ENCODE data around the gene STKLD1. TPM values are rescaled to one million over a fixed set of nuclear protein-coding genes. Genes with fewer than 3 reads are reported as not detected.

Gene STKLD1
- total and polyA plus RNA-seq, 5 donors from 2014 or later: 0.09 to 0.86 (median 0.18) TPM

DNA sequence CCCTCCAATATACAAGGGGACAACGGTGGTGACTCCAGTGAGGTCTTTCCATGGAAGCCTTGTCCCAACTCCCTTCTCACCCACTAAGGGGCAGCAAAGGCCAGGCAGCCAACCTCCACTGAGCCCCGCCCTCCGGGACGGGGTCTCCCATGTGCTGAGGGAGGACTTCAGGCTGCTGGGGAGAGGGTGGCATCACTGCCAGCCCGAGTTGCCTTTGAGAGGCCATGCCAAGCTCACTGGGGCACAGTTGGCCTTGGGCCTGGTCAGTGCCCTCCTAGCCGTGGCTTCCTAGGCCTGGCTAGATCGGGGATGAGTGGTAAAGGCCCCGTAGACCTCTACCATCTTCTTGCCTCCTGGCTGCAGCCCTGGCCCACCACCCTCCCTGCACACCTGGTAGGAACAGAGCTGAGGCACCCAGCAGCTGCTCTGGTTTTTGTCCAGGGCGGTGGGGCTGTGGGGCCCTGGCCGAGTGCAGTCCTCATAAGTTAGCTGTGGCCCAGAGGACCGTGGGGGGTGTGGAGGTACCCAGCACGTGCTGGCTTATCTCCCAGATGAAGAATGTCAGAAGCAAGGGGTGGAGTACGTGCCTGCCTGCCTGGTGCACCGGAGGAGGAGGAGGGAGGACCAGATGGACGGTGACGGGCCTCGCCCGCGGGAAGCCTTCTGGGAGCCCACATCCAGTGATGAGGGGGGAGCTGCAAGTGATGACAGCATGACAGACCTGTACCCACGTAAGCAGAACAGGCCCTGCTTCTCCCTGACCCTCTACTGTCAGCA lies 16.6 kb upstream of the STKLD1 start:
- DNase-seq: no peak
- peaks cover 32% of the 10 kb centered on the region for H3K4me1 ChIP-seq (ENCODE audit: control insufficient read depth, insufficient read depth, low read length, poor library complexity, severe bottlenecking)
- peaks cover 33% of the 10 kb centered on the region for H3K36me3 Mint-ChIP-seq
- H3K27ac ChIP-seq (ENCODE audit: insufficient read depth, low read length, poor library complexity, severe bottlenecking): peak overlapping the region; percentile 23
- H3K27me3 Mint-ChIP-seq: no peaks in the 10 kb centered on the region
- H3K9me3 Mint-ChIP-seq: no peaks in the 10 kb centered on the region
- no peaks in the 10 kb centered on the region for H3K9me3 ChIP-seq (ENCODE audit: control insufficient read depth in 2 of 2, low read length in 2 of 2)
- no peak for ATAC-seq (ENCODE audit: low read depth in 2 of 2)
- H3K27me3 ChIP-seq (ENCODE audit: control insufficient read depth, insufficient read depth, low read length): no peaks in the 10 kb centered on the region
- no peak overlapping the region for H3K4me3 ChIP-seq (ENCODE audit: low read depth, low read length)
- peak overlapping the region in 2 of 3 donors; percentile 79 to 93 for H3K27ac Mint-ChIP-seq
- H3K36me3 ChIP-seq (ENCODE audit: control insufficient read depth, insufficient read depth, low read length): peaks cover 45% of the 10 kb centered on the region
- H3K4me3 Mint-ChIP-seq: peak overlapping the region in 3 of 4 donors; percentile 38 to 63 (median 53)
- H3K4me1 Mint-ChIP-seq: peaks cover 0 to 30% (median 22%) of the 10 kb centered on the region in 4 donors

- Histone ChIP-seq H3K4me1 (ENCODE audit: control insufficient read depth, insufficient read depth, low read length, poor library complexity, severe bottlenecking) (peaks cover 27% of the 10 kb centered on the region), H3K4me3 (ENCODE audit: low read depth, low read length) (no peak overlapping the region), H3K9me3 (ENCODE audit: control insufficient read depth in 2 of 2, low read length in 2 of 2) (no peaks in the 10 kb centered on the region), H3K27me3 (ENCODE audit: control insufficient read depth, insufficient read depth, low read length) (no peaks in the 10 kb centered on the region), H3K36me3 (ENCODE audit: control insufficient read depth, insufficient read depth, low read length) (peaks cover 56% of the 10 kb centered on the region), H3K27ac (ENCODE audit: insufficient read depth, low read length, poor library complexity, severe bottlenecking) (peak overlapping the region; percentile 33)
- Mint-ChIP-seq H3K36me3 (peaks cover 33% of the 10 kb centered on the region), H3K27me3 (no peaks in the 10 kb centered on the region), H3K9me3 (no peaks in the 10 kb centered on the region), H3K27ac (peak overlapping the region in 2 of 3 donors; percentile 32 to 68), H3K4me3 (peak overlapping the region in 3 of 4 donors; percentile 22 to 73 (median 73)), H3K4me1 (peaks cover 0 to 24% (median 21%) of the 10 kb centered on the region in 4 donors)
- ATAC-seq (ENCODE audit: low read depth in 2 of 2) (no peak), DNase-seq (no peak)
These were observed 15.5 kb upstream of the STKLD1 start for GRCh38 chr9:133360400-133361393.

DNA sequence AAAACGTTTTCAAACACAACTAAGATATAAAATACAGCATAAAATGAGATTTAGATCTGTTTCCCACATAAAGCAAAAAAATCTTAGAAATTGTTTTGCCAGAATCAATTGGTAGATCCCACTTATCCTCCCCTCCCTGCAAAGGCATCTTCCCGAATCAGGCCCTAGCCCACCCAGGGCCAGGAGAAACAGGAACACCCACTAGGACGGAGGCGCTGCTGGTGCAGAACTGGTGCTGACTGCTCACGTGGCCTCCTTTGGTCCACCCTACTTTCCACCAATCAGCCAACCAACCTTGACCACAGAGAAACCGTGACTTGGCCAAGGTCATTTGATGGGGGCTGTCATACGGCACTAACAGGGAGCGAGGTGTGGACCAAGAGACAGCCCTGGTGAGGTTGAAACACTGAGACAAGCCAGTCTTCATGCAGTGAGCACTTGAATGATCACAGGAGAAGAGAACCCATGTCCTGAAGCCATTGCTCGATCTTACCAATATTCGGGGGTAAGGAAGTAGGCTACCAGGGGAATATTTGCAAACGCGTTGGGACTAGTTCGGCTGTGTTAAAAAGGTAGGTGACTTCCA lies 14.6 kb upstream of the STKLD1 start:
- peaks cover 39% of the 10 kb centered on the region for H3K36me3 Mint-ChIP-seq
- DNase-seq (no peak), ATAC-seq (ENCODE audit: low read depth in 2 of 2) (no peak)
- peak overlapping the region in 1 of 3 donors; percentile 68 for H3K27ac Mint-ChIP-seq
- no peaks in the 10 kb centered on the region for H3K27me3 Mint-ChIP-seq
- no peak overlapping the region for H3K27ac ChIP-seq (ENCODE audit: insufficient read depth, low read length, poor library complexity, severe bottlenecking)
- peaks cover 0 to 28% (median 25%) of the 10 kb centered on the region in 4 donors for H3K4me1 Mint-ChIP-seq
- no peaks in the 10 kb centered on the region for H3K27me3 ChIP-seq (ENCODE audit: control insufficient read depth, insufficient read depth, low read length)
- H3K36me3 ChIP-seq (ENCODE audit: control insufficient read depth, insufficient read depth, low read length): peaks cover 65% of the 10 kb centered on the region
- H3K4me3 Mint-ChIP-seq: peak overlapping the region in 1 of 4 donors; percentile 73
- H3K4me3 ChIP-seq (ENCODE audit: low read depth, low read length): no peak overlapping the region
- no peaks in the 10 kb centered on the region for H3K9me3 Mint-ChIP-seq
- peaks cover 24% of the 10 kb centered on the region for H3K4me1 ChIP-seq (ENCODE audit: control insufficient read depth, insufficient read depth, low read length, poor library complexity, severe bottlenecking)
- no peaks in the 10 kb centered on the region for H3K9me3 ChIP-seq (ENCODE audit: control insufficient read depth in 2 of 2, low read length in 2 of 2)

- DNase-seq: no peak
- no peaks in the 10 kb centered on the region for H3K27me3 ChIP-seq (ENCODE audit: control insufficient read depth, insufficient read depth, low read length)
- peaks cover 0 to 30% (median 25%) of the 10 kb centered on the region in 4 donors for H3K4me1 Mint-ChIP-seq
These were observed 13.7 kb upstream of the STKLD1 start for GRCh38 chr9:133362359-133363044.

DNA sequence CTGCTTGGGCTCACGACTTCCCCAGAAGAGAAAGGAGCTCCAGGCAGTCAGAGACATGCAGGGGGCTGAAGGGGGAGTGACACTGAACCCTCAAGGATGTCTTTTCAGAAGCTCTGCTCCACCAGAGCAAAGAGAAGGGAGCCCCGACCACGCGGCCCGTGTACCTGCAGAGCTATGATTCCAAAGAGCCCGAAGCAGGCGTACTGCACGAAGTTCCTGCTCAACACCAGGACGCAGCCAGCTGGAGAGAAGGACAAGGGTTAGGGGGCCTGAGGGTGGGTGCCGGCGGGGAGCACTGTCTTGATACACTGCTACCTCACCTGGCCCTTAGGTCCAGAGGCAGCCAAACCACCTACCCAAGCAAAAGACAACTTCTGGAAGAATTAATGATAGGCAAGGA lies 9.7 kb upstream of the STKLD1 start:
- Histone ChIP-seq H3K4me3 (ENCODE audit: low read depth, low read length) (no peak overlapping the region), H3K36me3 (ENCODE audit: control insufficient read depth, insufficient read depth, low read length) (peaks cover 54% of the 10 kb centered on the region), H3K4me1 (ENCODE audit: control insufficient read depth, insufficient read depth, low read length, poor library complexity, severe bottlenecking) (peaks cover 48% of the 10 kb centered on the region), H3K9me3 (ENCODE audit: control insufficient read depth in 2 of 2, low read length in 2 of 2) (no peaks in the 10 kb centered on the region), H3K27ac (ENCODE audit: insufficient read depth, low read length, poor library complexity, severe bottlenecking) (no peak overlapping the region), H3K27me3 (ENCODE audit: control insufficient read depth, insufficient read depth, low read length) (no peaks in the 10 kb centered on the region)
- peaks cover 37% of the 10 kb centered on the region for H3K36me3 Mint-ChIP-seq
- H3K4me1 Mint-ChIP-seq: peaks cover 14 to 53% (median 41%) of the 10 kb centered on the region in 4 donors
- ATAC-seq (ENCODE audit: low read depth in 2 of 2) (no peak), DNase-seq (no peak)
- no peaks in the 10 kb centered on the region for H3K27me3 Mint-ChIP-seq
- H3K9me3 Mint-ChIP-seq: no peaks in the 10 kb centered on the region
- no peak overlapping the region for H3K27ac Mint-ChIP-seq
- H3K4me3 Mint-ChIP-seq: peak overlapping the region in 1 of 4 donors; percentile 22

More at GRCh38 chr9:133362359-133363044, 13.7 kb upstream of the STKLD1 start:
- no peak overlapping the region for H3K27ac ChIP-seq (ENCODE audit: insufficient read depth, low read length, poor library complexity, severe bottlenecking)
- Mint-ChIP-seq H3K9me3 (no peaks in the 10 kb centered on the region), H3K36me3 (peaks cover 39% of the 10 kb centered on the region), H3K27me3 (no peaks in the 10 kb centered on the region), H3K27ac (no peak overlapping the region), H3K4me3 (peak overlapping the region in 1 of 4 donors; percentile 73)
- peaks cover 73% of the 10 kb centered on the region for H3K36me3 ChIP-seq (ENCODE audit: control insufficient read depth, insufficient read depth, low read length)
- no peak overlapping the region for H3K4me3 ChIP-seq (ENCODE audit: low read depth, low read length)
- no peaks in the 10 kb centered on the region for H3K9me3 ChIP-seq (ENCODE audit: control insufficient read depth in 2 of 2, low read length in 2 of 2)
- ATAC-seq (ENCODE audit: low read depth in 2 of 2): no peak
- H3K4me1 ChIP-seq (ENCODE audit: control insufficient read depth, insufficient read depth, low read length, poor library complexity, severe bottlenecking): peaks cover 23% of the 10 kb centered on the region

GRCh38 chr9:133367221-133367620 lies 8.9 kb upstream of the STKLD1 start:
- H3K36me3 ChIP-seq (ENCODE audit: control insufficient read depth, insufficient read depth, low read length): peaks cover 46% of the 10 kb centered on the region
- Mint-ChIP-seq H3K27ac (peak overlapping the region in 1 of 3 donors; percentile 43), H3K36me3 (peaks cover 30% of the 10 kb centered on the region), H3K27me3 (no peaks in the 10 kb centered on the region), H3K4me3 (peak overlapping the region in 1 of 4 donors; percentile 46), H3K4me1 (peaks cover 14 to 61% (median 45%) of the 10 kb centered on the region in 4 donors), H3K9me3 (no peaks in the 10 kb centered on the region)
- DNase-seq (no peak), ATAC-seq (ENCODE audit: low read depth in 2 of 2) (no peak)
- no peak overlapping the region for H3K27ac ChIP-seq (ENCODE audit: insufficient read depth, low read length, poor library complexity, severe bottlenecking)
- no peaks in the 10 kb centered on the region for H3K27me3 ChIP-seq (ENCODE audit: control insufficient read depth, insufficient read depth, low read length)
- H3K4me1 ChIP-seq (ENCODE audit: control insufficient read depth, insufficient read depth, low read length, poor library complexity, severe bottlenecking): peaks cover 55% of the 10 kb centered on the region
- no peaks in the 10 kb centered on the region for H3K9me3 ChIP-seq (ENCODE audit: control insufficient read depth in 2 of 2, low read length in 2 of 2)
- H3K4me3 ChIP-seq (ENCODE audit: low read depth, low read length): no peak overlapping the region

DNA sequence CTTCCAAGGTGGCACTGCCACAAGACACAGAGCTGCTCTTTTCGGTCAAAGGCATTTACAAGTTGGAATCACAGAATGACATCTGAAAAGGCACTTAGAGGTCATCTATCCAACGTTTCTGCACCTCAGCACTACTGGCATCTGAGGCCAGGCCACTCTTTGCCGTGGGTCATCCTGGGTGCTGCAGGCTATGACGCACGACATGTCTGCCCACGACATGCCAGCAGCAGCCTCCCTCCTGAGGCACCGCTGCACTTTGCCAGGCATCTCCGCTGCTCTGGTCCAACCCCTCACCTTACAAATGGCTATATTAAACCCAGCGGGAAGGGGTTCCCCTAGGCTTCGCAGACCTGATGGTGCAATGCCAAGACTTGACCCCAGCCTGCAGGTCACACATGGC lies 8.4 kb upstream of the STKLD1 start:
- no peak overlapping the region for H3K27ac Mint-ChIP-seq
- H3K27ac ChIP-seq (ENCODE audit: insufficient read depth, low read length, poor library complexity, severe bottlenecking): peak overlapping the region; percentile 95

More for the DNA sequence above, 8.4 kb upstream of the STKLD1 start:
- Histone ChIP-seq H3K4me3 (ENCODE audit: low read depth, low read length) (no peak overlapping the region), H3K27me3 (ENCODE audit: control insufficient read depth, insufficient read depth, low read length) (no peaks in the 10 kb centered on the region), H3K4me1 (ENCODE audit: control insufficient read depth, insufficient read depth, low read length, poor library complexity, severe bottlenecking) (peaks cover 61% of the 10 kb centered on the region), H3K9me3 (ENCODE audit: control insufficient read depth in 2 of 2, low read length in 2 of 2) (no peaks in the 10 kb centered on the region), H3K36me3 (ENCODE audit: control insufficient read depth, insufficient read depth, low read length) (peaks cover 44% of the 10 kb centered on the region)
- DNase-seq: no peak
- Mint-ChIP-seq H3K27me3 (no peaks in the 10 kb centered on the region), H3K36me3 (peaks cover 27% of the 10 kb centered on the region), H3K9me3 (no peaks in the 10 kb centered on the region), H3K4me3 (no peak overlapping the region), H3K4me1 (peaks cover 14 to 66% (median 49%) of the 10 kb centered on the region in 4 donors)
- no peak for ATAC-seq (ENCODE audit: low read depth in 2 of 2)
